NT2/D1 (cell line): Measurements from ENCODE around the gene RHOA.

Source experiments
- DNase-seq: peaks from one replicate; pipeline ENCODE4 v3.0.0-alpha.2; 2011; ENCODE audit warnings: low read depth, low spot score
- H3K27me3 ChIP-seq: 2 replicates; pipeline ENCODE4 v1.6.0; 2011; ENCODE audit warnings: mild to moderate bottlenecking; ENCODE audit not compliant: insufficient read length, insufficient read depth
- H3K36me3 ChIP-seq: 2 replicates; pipeline ENCODE4 v1.6.1; 2011; ENCODE audit warnings: mild to moderate bottlenecking, low read length, mixed read lengths; ENCODE audit not compliant: insufficient read depth, insufficient read length
- H3K4me1 ChIP-seq: 2 replicates; pipeline ENCODE4 v1.5.1; 2011; ENCODE audit not compliant: insufficient read depth, insufficient read length
- H3K4me3 ChIP-seq: 2 replicates; pipeline ENCODE4 v1.5.1; 2011; ENCODE audit warnings: low read depth; ENCODE audit not compliant: insufficient read length
- H3K9ac ChIP-seq: 2 replicates; pipeline ENCODE4 v1.6.0; 2011; ENCODE audit warnings: low read depth; ENCODE audit not compliant: insufficient read length
- H3K9me3 ChIP-seq: 2 replicates; pipeline ENCODE4 v1.5.1; 2011; ENCODE audit warnings: mild to moderate bottlenecking, low read length; ENCODE audit not compliant: insufficient read depth
- SUZ12 ChIP-seq: IDR thresholded peaks from 2 replicates; pipeline ENCODE4 v1.6.1; 2011; ENCODE audit not compliant: insufficient read length, insufficient read depth; ENCODE audit errors: extremely low read depth
- YY1 ChIP-seq: IDR thresholded peaks from 2 replicates; pipeline ENCODE4 v1.6.1; 2011; ENCODE audit not compliant: insufficient read length, insufficient read depth
- ZNF274 ChIP-seq: IDR thresholded peaks from 2 replicates; pipeline ENCODE4 v1.6.1; 2011; ENCODE audit warnings: mild to moderate bottlenecking, low read depth, low read length

The RHOA gene

DNA sequence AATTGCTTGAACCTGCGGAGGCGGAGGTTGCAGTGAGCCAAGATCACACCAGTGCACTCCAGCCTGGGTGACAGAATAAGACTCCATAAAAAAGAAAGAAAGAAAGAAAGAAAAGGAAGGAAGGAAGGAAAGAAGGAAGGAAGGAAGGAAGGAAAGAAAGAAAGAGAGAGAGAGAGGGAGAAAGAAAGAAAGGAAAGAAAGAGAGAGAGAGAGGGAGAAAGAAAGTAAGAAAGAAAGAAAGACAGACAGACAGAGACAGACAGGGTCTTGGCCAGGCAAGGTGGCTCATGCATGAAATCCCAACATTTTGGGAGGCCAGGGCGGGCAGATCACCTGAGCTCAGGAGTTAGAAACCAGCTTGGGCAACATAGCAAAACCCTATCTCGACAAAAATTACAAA, 41.8 kb upstream of the RHOA start:
- Histone ChIP-seq H3K4me3 (no peak overlapping the region), H3K4me1 (peaks cover 10% of the 10 kb centered on the region), H3K9me3 (no peaks in the 10 kb centered on the region), H3K36me3 (no peaks in the 10 kb centered on the region), H3K27me3 (no peaks in the 10 kb centered on the region), H3K9ac (no peak overlapping the region)
- TF ChIP-seq YY1 (no peak), ZNF274 (no peak), SUZ12 (no peak)
- no peak for DNase-seq

DNA sequence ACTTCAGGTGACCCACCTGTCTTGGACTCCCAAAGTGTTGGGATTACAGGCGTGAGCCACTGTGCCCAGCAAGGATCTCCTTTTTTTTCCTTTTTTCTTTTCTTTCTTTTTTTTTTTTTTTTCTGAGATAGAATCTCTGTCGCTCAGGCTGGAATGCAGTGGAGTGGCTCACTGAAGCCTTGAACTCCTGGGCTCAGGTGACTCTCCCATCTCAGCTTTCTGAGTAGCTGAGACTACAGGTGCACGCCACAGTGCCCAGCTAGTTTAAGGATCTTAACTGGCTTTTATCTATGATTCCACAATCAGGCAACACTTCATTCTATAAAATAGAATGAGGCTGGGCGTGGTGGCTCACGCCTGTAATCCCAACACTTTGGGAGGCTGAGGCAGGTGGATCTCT, 33.6 kb upstream of the RHOA start:
- H3K4me3 ChIP-seq, result no peak overlapping the region
- no peaks in the 10 kb centered on the region for H3K27me3 ChIP-seq
- no peaks in the 10 kb centered on the region for H3K9me3 ChIP-seq
- DNase-seq, result no peak
- H3K9ac ChIP-seq, result no peak overlapping the region
- H3K4me1 ChIP-seq, result no peaks in the 10 kb centered on the region
- H3K36me3 ChIP-seq, result no peaks in the 10 kb centered on the region
- no peak for TF ChIP-seq ZNF274
- no peak for TF ChIP-seq SUZ12
- no peak for TF ChIP-seq YY1

DNA sequence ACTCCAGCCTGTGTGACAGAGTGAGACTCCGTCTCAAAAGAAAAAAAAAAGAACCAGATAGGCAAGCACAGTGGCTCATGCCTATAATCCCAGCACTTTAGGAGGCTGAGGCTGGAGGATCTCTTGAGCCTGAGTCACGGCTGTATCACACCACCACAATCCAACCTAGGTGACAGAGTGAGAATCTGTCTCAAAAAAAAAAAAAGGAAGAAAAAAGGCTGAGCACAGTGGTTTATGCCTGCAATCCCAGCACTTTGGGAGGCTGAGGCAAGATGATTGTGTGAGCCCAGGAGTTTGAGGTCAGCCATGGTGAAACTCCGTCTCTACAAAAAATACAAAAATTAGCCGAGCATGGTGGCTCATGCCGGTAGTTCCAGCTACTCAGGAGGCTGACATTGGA, 23.0 kb upstream of the RHOA start:
- H3K4me1 ChIP-seq, result no peaks in the 10 kb centered on the region
- H3K9me3 ChIP-seq, result no peaks in the 10 kb centered on the region
- no peaks in the 10 kb centered on the region for H3K36me3 ChIP-seq
- H3K27me3 ChIP-seq, result no peaks in the 10 kb centered on the region
- no peak for DNase-seq
- TF ChIP-seq ZNF274, result no peak
- TF ChIP-seq SUZ12, result no peak
- TF ChIP-seq YY1, result no peak
- no peak overlapping the region for H3K4me3 ChIP-seq
- H3K9ac ChIP-seq, result no peak overlapping the region

DNA sequence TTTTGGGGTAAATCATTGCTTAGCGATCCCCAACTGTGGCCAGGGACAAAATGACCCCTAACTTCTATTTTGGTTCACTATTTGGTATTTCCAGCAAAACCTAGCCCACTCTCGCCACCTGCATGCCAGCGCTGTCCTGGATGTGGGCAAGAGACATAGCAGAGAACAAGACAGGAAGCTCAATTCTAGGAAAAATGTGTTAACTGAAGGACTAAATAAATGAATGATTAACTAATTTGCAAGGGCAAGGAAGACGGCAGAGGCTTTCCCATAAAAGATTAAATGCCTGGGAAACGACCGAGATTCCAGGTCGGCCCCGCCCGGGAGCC, 16.9 kb upstream of the RHOA start:
- no peak for TF ChIP-seq ZNF274
- TF ChIP-seq YY1, result no peak
- TF ChIP-seq SUZ12, result no peak
- Histone ChIP-seq H3K27me3 (no peaks in the 10 kb centered on the region), H3K4me1 (no peaks in the 10 kb centered on the region), H3K9ac (peak overlapping the region; percentile 85), H3K9me3 (no peaks in the 10 kb centered on the region), H3K36me3 (peaks cover 23% of the 10 kb centered on the region), H3K4me3 (peak overlapping the region; percentile 76)
- no peak for DNase-seq

DNA sequence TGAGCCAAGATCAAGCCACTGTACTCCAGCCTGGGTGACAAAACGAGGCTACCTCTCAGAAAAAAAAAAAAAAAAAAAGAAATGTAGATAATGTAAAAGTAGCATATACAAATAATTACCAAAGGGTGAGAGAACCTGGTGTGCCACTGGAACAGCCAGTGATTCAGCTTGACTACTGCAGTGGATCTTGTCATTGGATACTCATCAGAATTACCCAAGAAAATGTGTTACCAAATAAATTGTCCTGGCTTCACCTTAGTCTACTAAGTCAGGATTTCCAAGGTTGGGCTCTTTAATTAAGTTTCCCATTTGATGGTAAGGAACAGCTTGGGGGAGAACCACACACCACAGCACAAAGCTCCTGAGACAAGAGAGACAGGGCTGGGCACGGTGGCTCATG, 15.8 kb upstream of the RHOA start:
- Histone ChIP-seq H3K9me3 (no peaks in the 10 kb centered on the region), H3K27me3 (no peaks in the 10 kb centered on the region), H3K9ac (no peak overlapping the region), H3K36me3 (peaks cover 23% of the 10 kb centered on the region), H3K4me1 (peaks cover 5% of the 10 kb centered on the region), H3K4me3 (no peak overlapping the region)
- no peak for TF ChIP-seq YY1
- no peak for DNase-seq

DNA sequence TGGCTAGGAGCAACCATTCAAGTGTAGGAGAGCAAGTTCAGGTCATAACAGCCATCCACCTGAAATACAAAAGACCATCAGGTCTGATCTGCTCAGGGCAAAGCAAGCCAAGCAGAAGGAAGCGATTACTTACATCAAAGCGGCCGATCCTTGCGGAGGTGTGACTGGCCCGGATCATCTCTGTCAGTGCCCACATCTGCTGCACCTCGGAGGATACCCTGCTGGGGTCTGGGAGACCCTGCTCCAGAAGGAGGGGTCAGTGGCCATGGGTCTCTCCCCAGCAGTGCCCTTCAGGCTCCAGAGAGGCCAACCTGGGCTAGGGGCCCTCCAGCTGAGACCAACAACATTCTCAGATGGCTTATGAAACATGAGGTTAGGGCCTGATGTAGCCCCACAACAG, 13.0 kb upstream of the RHOA start:
- no peak for DNase-seq
- no peaks in the 10 kb centered on the region for H3K9me3 ChIP-seq
- no peak overlapping the region for H3K4me3 ChIP-seq
- no peaks in the 10 kb centered on the region for H3K27me3 ChIP-seq
- peaks cover 30% of the 10 kb centered on the region for H3K36me3 ChIP-seq
- no peak overlapping the region for H3K9ac ChIP-seq
- H3K4me1 ChIP-seq, result peaks cover 10% of the 10 kb centered on the region
- TF ChIP-seq ZNF274, result no peak
- TF ChIP-seq SUZ12, result no peak
- no peak for TF ChIP-seq YY1

DNA sequence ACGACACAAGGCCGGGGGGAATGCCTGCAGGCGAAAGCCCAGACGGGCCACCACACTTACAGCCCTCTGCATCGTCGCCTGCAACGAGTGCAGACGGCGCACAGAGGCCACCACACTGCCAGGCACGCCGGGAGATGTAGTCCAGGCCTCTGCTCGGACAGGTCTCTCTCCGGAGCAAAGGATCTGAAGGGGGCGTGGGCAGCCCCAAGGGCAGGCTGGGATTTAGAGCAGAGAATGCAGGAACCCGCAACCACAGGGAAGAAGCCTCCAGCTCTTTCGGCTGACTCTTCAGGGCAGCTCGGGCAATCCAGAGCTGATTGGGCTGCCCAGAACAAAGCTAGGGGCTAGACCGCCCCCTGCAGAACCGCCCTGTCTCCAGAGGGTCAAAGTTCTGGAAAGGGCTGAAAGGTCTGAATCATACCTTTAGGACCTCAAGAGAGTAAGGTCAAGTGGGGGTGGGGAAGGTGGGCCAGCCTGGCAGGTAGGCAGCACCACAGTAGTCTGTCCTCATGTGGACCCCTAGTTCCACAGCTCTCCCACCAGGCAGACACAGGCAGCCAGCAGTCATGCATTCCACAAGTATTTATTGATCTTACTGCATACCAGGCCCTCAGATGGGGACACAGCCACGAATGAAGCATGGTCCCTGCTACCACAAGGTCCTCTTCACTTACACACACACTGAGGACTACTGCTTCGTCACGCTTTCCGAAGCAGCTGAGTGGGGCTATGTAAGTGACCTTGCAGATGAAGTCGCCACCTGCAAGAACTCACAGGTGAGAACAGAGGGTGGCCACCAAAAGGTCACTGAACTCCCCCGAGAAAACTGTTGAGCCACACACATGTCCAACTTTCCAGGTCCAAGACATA, 10.8 kb upstream of the RHOA start, which contains the start of gene AMT:
TSS of gene AMT (minus strand) at position 95 of the 870 bp plus-strand sequence. CDS start at position 72, 23 bp downstream.
- H3K9me3 ChIP-seq, result no peaks in the 10 kb centered on the region
- peak within 1 kb of the TSS; percentile 58 for H3K4me3 ChIP-seq
- peak within 1 kb of the TSS; percentile 84 for H3K9ac ChIP-seq
- H3K27me3 ChIP-seq, result no peaks in the 10 kb centered on the region
- peak; percentile 80 for DNase-seq
- no peak for TF ChIP-seq SUZ12
- peak; percentile 4 for TF ChIP-seq YY1
- no peak for TF ChIP-seq ZNF274
- H3K36me3 ChIP-seq, result peaks cover 44% of the 10 kb centered on the region
- H3K4me1 ChIP-seq, result peaks cover 17% of the 10 kb centered on the region
